Peyer's patch (tissue), 4 donors: ENCODE measurements around the gene CLN6.

ENCODE experiments used
- CTCF ChIP-seq, 6 experiments: fragments of 450-650 bp in 4 of 6; fragments of 200-600 bp in 2 of 6; sonication (generic) in 1 of 6; IDR thresholded peaks; one replicate each; pipeline ENCODE4 v1.5.1; 2017 to 2019; ENCODE audit warnings: antibody characterized with exemption in 6 of 6, mild to moderate bottlenecking in 3 of 6, moderate library complexity in 1 of 6
- POLR2A ChIP-seq, 2 donors: fragments of 450-650 bp; IDR thresholded peaks; one replicate each; pipeline ENCODE4 v1.5.1; 2017; ENCODE audit warnings: antibody characterized with exemption in 2 of 2, mild to moderate bottlenecking in 2 of 2, moderate library complexity in 2 of 2

GRCh38 chr15:68218847-68219798 lies 10.4 kb downstream of the CLN6 start:
- TF ChIP-seq CTCF (IDR thresholded peaks at IDR 0.05) (no peak), POLR2A (IDR thresholded peaks at IDR 0.05) (no peak)
